Measurements from ENCODE around the gene PEX5. TPM values are rescaled to one million over a fixed set of nuclear protein-coding genes. Genes with fewer than 3 reads are reported as not detected.

The PEX5 gene
- total RNA-seq, 1 donor from 2014 or later, result 25.5 TPM

DNA sequence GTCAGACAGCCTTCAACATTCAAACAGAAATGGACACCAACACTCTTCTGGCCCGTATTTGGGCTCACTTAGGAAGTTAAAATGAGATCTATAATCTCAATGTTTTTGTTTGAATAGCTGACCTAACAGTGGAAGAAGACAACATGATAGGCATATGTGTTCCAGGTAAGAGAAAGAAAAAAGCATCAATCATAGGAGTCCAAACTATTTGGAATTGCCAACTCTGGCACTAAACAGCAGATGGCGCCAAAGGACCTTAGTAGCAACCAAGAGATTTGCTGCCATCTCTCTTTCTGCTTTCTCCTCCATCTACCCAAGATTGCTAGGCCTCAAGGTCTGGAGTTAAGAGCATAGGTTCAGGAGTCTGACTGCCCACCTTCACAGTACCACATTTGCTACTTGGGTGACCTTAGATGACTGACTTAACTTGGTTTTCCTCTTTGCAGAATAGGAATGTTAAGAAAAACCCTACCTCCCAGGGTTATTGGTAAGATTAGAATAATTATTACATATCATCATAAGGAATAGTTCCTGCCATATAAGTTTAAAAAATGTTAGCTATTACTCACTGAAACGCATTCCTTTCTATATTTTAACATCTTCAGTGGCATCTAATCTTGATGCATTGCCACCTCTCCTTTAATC, 30.2 kb downstream of the PEX5 start:
- H3K4me3 Mint-ChIP-seq (ENCODE audit: unreplicated experiment), result no peak overlapping the region
- DNase-seq (ENCODE audit: low spot score), result no peak
- no peaks in the 10 kb centered on the region for H3K4me1 Mint-ChIP-seq (ENCODE audit: low read depth)
- H3K27ac Mint-ChIP-seq (ENCODE audit: unreplicated experiment), result no peak overlapping the region
- H3K27me3 Mint-ChIP-seq (ENCODE audit: low read depth), result peaks cover 5% of the 10 kb centered on the region
- TF ChIP-seq CTCF (IDR thresholded peaks at IDR 0.05), result peak; percentile 95
- peaks cover 9% of the 10 kb centered on the region for H3K9me3 Mint-ChIP-seq (ENCODE audit: low read depth)
- H3K36me3 Mint-ChIP-seq (ENCODE audit: low read depth), result no peaks in the 10 kb centered on the region

- H3K36me3 Mint-ChIP-seq (ENCODE audit: low read depth), result no peaks in the 10 kb centered on the region
- H3K4me3 Mint-ChIP-seq (ENCODE audit: unreplicated experiment), result no peak overlapping the region
- TF ChIP-seq CTCF (IDR thresholded peaks at IDR 0.05), result no peak
- peaks cover 4% of the 10 kb centered on the region for H3K27me3 Mint-ChIP-seq (ENCODE audit: low read depth)
- H3K27ac Mint-ChIP-seq (ENCODE audit: unreplicated experiment), result no peak overlapping the region
- H3K9me3 Mint-ChIP-seq (ENCODE audit: low read depth), result peaks cover 2% of the 10 kb centered on the region
- H3K4me1 Mint-ChIP-seq (ENCODE audit: low read depth), result no peaks in the 10 kb centered on the region
- no peak for DNase-seq (ENCODE audit: low spot score)
These were observed 32.0 kb downstream of the PEX5 start for GRCh38 chr12:7221486-7221885.

- no peaks in the 10 kb centered on the region for H3K4me1 Mint-ChIP-seq (ENCODE audit: low read depth)
- DNase-seq (ENCODE audit: low spot score), result no peak
- H3K27ac Mint-ChIP-seq (ENCODE audit: unreplicated experiment), result no peak overlapping the region
- TF ChIP-seq CTCF (IDR thresholded peaks at IDR 0.05), result no peak
- no peak overlapping the region for H3K4me3 Mint-ChIP-seq (ENCODE audit: unreplicated experiment)
- peaks cover 30% of the 10 kb centered on the region for H3K27me3 Mint-ChIP-seq (ENCODE audit: low read depth)
- H3K9me3 Mint-ChIP-seq (ENCODE audit: low read depth), result peaks cover 15% of the 10 kb centered on the region
- no peaks in the 10 kb centered on the region for H3K36me3 Mint-ChIP-seq (ENCODE audit: low read depth)
These were observed 40.3 kb downstream of the PEX5 start for GRCh38 chr12:7229741-7230140.

DNA sequence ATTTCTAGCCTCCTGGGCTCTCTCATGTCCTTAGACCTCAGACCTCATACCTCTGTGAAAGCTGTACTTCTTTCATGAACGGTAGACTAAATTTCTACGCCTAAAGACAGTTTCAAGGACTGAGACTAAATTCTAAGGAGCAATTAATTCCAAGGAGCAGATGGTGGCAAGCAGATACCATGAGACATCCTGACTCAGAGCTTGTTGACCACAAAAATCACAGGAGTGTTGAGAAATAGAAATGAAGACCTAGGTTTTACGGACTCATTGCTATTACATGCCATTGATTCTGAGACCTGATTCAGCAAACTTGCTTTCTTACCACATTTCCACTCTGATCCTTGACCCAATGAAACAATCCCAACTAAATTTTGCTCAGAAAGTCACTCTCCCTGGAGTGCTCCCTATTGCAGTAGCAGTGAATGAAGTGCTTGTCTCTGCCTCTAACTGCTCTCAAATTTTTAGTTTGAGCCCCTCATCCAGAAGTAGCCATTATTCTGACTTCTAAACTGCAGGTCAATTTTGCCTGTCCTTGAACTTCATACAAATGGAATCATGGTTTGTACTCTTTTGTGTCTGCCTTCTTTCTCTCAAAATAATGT, 52.0 kb downstream of the PEX5 start:
- no peaks in the 10 kb centered on the region for H3K4me1 Mint-ChIP-seq (ENCODE audit: low read depth)
- DNase-seq (ENCODE audit: low spot score), result no peak

More for the DNA sequence above, 52.0 kb downstream of the PEX5 start:
- Mint-ChIP-seq H3K36me3 (ENCODE audit: low read depth) (no peaks in the 10 kb centered on the region), H3K27me3 (ENCODE audit: low read depth) (peaks cover 3% of the 10 kb centered on the region), H3K4me3 (ENCODE audit: unreplicated experiment) (no peak overlapping the region), H3K9me3 (ENCODE audit: low read depth) (peaks cover 5% of the 10 kb centered on the region), H3K27ac (ENCODE audit: unreplicated experiment) (no peak overlapping the region)
- TF ChIP-seq CTCF (IDR thresholded peaks at IDR 0.05), result no peak
